Measurements from ENCODE around the gene OSGIN1.
"Not testable (repeated sequence)": the region's sequence is repeated elsewhere in the genome, so short reads cannot be mapped to it uniquely, and the experiment has no call there.

OSGIN1 gene

DNA sequence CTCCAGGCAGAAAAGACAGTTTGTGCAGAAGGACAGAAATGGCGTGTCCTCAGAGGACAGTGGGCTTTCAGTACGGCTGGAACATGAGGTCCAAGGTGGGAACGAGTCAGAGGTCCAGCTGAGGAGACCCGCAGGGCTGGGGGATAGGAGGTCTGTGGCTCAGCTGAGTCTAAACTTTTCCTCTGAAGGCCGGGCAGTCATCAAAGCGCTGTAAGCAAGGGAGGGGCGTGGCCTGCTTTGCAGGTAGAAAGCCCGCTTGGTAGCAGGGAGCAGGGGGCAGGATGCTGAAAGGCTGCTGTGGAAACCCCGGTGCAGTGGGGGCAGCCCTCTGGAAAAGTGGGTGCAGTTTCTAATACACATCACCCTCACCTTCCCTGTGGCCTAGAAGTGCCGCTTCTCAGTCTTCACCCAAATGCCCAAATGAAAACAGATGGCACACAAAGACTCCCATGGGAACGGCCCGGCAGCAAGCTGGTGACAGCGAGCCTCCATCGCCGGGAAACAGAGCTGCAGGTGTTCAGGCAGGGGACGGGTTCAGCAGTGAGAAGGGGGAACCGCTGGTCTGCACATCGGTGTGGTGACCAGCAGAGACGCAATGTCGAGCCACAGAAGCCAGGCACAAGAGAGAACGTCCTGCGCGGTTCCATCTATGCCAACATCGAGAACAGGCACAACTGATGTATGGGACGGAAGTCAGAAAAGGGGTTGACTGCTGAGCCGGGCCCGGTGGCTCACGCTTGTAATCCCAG lies 12.2 kb upstream of the OSGIN1 start:
- DNase-seq (ENCODE audit: low read depth) = no peak

DNA sequence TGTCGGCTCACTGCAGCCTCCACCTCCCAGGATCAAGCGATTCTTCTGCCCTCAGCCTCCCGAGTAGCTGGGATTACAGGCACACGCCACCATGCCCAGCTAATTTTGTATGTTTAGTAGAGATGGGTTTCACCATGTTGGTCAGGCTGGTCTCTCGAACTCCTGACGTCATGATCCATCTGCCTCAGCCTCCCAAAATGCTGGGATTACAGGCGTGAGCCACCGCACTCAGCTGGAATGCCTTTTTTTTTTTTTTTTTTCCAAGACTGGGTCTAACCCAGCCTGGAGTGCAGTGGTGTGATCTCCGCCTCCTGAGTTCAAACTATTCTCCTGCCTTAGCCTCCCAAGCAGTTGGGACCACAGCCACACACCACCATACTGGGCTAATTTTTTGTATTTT lies 11.5 kb upstream of the OSGIN1 start:
- not testable (repeated sequence) for DNase-seq (ENCODE audit: low read depth)

DNA sequence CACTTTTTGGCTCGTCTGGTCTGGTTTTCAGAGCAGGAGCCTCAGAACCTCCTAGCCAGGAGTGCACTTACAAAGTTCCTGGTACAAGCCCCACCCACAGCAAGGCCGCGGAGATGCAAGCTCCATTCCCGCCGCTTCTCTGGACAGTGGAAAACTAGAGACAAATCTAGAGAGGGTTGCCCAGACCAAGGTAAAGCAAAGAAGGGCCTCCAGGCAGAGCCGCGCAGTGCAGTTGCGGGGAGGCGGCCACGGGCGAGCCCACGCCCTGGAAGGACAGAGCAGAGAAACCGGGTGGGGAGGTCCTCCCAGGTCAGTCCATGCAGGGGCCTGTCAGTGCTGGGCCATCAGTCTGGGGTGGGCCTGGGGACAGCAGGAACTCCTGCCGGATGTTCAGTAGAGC lies 11.0 kb upstream of the OSGIN1 start:
- no peak for DNase-seq (ENCODE audit: low read depth)

DNA sequence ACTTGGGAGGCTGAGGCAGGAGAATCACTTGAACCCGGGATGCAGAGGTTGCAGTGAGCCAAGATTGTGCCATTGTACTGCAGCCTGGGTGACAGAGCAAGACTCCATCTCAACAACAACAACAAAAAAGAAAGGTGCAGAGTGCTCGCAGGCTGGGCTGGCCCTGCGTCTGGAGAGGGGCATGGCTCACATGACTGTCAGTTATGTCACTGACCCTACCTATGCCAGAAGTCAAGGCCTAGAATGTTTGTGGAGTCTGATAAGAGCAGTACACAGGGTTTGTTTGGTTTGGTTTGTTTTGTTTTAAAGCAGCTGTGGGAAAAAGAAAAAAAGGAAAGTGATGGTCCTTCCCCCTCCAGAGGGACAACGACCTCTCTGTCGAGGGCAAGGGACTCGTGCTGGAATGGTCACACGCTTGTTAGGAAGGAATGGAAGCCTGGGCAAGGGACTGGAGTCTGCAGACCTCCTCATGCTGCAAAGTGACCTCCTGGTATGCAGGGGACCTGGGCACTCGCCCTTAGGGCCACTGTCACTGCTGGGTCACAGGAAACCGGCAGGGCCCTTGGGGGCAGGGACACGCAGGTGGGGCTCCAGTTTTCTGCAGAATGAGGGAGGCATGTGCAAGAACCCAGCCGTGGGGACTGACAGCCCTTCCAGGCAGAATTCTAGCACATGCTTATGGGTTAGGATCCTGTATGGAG lies 10.1 kb upstream of the OSGIN1 start:
- DNase-seq (ENCODE audit: low read depth) = no peak

DNA sequence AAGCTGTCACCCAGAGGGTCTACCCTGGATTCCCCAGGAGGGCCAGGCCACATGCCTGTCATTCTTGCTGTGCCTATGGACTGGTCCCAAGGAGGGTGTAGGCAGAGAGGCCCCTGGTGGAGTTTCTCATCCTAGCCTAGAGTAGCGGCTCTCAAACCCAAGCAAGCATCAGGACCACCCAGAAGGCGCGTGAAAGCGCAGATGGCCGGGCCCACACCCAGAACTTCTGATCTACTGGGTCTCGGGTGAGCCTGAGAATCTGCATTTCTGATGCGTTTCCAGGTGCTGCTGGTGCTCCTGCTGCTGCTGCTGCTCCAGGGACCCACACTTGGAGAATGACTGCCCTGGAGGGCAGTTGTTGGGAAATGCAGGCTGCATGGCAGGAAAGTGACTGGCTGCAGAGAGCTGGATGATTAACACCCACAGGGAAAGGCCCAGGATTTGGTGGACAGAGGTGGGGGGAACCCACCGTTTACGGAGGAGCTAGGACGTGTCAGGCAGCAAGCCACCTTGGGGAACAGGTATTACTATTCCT lies 9.5 kb upstream of the OSGIN1 start:
- DNase-seq (ENCODE audit: low read depth) = no peak

DNA sequence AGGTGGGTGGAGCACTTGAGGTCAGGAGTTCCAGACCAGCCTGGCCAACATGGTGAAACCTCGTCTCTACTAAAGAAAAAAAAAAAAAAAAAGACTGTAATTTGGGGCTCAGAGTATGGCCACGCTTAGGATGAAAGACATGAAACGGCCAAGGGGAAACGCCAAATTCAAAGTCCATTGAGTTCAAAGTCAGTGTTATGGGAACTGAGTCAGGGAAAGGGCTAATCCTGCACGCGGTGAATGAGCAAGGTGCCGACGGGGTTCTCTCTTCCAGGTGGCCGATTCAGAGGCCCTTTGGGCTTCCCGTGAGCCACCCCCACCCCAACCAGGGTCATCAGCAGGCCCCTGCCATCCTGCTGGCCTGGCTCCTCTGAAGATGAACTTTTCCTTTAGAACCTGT lies 7.5 kb upstream of the OSGIN1 start:
- no peak for DNase-seq (ENCODE audit: low read depth)

DNA sequence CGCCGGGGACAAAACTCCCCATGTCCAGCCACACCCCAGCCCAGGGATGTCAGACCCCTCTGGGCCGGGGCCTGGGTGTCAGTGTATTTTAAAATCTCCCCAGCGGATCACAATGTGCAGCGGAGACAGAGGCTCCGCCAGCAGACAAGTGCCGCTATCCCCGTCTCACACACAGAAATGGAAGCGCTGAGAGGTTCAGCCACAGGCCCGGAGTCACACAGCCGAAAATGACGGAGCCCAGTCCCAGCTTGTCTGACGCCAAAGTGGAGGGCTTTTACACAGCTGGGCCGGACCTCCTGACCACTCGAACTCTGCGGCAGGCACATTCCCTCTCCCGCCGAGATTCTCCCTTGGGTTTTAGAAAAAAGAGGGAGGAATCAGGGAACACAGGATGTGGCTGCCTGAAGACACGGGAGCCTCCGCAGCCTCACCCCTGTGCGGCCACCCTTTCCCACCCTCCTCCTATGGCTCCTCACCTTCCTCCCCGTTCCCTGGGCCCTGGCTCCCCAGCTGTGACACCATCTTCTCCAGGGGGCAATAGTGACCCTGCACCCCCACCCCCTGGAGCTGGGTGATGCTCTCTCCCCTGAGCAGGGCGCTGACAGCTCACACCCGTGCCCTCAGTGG lies 6.8 kb upstream of the OSGIN1 start:
- DNase-seq (ENCODE audit: low read depth) = no peak

DNA sequence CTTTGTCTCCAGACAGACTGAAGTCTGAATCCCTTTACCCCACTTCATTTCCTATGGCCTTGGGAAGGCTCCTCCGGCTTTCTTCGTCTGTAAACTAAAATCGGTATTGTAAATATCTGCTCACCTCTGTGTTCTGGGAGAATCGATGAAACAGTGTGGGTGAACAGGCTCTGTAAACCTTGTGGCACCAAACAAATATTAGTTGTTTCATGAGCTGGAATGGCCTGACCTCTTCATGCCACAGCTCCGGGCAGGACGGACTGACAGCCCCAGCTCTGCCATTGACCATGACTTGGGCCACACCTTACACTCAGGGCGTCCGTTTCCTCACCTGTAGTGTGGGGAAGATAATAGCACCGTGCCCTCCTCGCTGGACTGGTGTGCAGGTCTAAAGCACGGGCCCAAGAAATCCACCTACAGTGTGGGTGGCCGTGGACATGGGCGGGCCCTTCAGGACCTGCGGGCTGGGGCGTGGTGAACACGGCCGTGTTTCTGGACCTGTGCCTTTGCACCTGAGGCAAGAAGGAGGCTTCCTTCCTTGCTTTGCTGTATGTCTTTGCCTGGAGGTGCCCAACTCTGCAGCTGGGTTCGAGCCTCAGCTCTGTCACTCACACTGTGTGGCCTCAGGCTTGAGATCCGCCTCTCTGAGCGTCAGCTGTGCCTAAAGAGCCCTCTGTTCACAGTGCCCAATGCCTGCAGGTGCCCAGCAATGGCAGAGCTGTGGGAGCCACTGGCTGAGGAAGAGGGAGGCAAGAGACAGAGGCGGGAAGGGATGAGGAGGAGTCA lies 6.1 kb upstream of the OSGIN1 start:
- DNase-seq (ENCODE audit: low read depth) = no peak

DNA sequence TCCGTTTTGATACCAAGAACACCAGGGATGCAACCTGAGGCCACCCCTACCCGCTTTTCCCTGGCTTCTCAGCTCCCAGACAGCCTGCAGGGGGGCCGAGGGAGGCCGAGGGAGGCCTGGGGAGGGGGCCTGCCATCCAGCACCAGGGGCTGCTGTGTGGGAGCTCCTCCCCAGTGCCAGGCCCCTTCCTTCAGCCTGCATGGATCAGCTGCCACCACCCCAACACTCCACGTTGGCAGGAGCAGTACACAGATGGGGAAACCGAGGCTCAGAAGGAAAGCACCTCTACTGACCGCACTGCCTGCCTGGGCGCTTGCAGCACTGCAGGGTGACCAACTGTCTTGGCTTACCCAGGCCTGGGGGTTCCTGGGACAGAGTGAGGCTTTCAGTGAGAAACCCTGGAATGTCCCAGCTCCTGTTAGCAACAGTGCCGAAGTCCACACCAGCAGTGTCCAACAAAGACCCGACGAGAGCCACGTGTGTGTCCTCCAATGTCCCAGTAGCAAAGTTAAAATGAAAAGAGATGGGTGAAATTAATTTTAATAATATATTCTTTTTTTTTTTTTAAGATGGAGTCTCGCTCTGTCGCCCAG lies 5.3 kb upstream of the OSGIN1 start:
- no peak for DNase-seq (ENCODE audit: low read depth)

DNA sequence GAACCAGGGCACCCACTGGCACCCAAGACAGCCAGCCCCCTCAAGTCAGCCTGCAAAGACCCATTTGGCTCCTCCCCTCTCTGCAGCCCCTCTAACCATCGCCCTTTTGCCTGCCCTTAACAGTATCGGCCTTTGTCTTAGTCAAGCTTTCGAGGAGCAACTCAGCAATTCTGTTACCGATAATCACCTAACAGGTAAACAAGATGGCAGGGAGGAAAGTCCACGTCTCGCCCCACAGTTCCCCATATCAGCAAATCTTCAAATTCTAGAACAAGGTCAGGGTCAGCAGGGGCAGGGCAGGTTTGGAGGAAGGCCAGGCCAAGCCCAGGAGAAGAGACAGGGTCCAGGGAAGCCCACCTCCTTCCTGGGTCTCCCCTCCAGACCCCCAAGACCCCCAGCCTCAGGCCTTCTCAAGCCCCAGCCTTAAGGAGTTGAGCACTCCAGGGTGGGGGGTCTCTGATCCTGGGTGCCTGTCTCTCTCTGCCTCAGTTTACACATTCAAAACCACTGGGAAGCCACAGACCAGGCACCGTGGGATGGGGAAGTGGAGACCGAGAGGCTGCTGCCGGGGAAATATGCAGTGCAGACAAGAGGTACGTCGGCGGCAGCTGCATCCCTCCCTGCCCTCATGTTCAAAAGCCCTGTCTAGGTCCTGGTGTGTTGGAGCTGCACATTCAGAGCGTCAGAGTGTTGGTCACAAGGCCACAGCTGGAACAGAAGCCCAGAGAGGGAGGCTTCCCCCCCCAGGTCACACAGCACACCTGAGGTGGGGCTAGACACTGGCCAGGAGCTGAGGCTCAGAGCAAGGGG lies 3.9 kb upstream of the OSGIN1 start:
- DNase-seq (ENCODE audit: low read depth) = no peak

DNA sequence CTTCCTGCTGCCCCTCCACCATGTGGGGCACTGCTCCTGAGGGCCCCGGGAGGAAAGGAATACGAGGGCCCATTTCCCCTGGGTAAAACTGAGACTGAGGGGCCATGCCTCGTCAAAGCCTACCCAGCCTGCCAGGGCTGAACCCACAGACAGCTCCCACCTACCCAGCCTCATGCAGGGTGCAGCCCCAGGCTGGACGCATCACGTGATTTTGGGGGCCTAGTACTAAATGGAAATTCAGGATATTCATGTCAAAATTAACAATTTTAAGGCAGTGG lies 3.4 kb upstream of the OSGIN1 start:
- DNase-seq (ENCODE audit: low read depth) = no peak

DNA sequence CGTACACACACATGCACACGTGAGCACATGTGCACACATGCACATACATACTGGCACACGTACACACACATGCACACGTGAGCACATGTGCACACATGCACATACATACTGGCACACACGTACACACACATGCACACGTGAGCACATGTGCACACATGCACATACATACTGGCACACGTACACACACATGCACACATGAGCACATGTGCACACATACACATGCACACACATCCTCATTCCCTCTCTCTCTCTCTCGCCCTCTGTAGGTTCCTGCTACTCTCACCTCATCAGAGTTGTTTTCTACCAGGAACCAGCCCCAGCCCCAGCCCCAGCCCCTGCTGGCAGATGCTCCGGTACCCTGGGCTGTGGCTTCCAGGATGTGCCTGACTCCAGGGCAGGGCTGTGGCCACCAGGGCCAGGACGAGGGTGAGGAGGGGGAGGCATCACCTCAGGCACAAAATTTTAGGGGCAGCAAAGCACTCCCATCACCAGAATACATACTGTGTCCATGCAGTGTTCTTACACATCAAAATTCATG lies 2.1 kb upstream of the OSGIN1 start:
- not testable (repeated sequence) for DNase-seq (ENCODE audit: low read depth)

DNA sequence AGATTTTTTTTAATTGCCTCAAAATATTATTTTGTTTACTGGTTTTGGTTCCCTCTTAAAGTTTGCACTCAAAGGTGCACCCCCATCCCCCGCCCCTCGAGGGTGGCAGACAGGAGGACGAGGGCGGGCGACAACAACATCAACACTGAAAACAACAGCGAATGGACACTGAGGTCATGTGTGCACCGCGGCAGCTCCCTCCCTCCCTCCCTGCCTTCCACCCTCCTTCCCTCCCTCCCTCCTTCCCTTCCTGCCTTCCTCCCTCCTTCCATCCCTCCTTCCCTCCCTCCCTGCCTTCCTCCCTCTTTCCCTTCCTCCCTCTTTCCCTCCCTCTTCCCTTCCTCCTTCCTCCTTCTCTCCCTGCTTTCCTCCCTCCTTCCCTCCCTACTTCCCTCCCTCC lies 1.5 kb upstream of the OSGIN1 start:
- no peak for DNase-seq (ENCODE audit: low read depth)

DNA sequence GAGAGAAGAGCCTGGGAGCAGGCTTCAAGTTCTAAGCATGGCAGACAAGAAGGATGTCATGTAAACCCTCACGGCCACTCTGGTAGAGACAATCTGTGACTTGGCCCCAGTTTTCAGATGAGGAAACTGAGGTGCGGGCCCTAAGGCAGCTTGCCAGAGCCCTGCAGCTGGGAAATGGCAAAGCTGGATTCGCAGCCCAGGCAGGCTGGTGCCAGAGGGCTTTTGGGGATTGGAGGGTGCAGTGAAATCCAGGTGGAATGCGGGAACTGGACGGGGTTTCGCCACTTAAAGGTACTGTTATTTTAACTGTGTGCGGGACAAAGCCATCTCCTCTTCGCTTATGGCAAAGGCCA lies 477 bp upstream of the OSGIN1 start:
- DNase-seq (ENCODE audit: low read depth) = no peak

DNA sequence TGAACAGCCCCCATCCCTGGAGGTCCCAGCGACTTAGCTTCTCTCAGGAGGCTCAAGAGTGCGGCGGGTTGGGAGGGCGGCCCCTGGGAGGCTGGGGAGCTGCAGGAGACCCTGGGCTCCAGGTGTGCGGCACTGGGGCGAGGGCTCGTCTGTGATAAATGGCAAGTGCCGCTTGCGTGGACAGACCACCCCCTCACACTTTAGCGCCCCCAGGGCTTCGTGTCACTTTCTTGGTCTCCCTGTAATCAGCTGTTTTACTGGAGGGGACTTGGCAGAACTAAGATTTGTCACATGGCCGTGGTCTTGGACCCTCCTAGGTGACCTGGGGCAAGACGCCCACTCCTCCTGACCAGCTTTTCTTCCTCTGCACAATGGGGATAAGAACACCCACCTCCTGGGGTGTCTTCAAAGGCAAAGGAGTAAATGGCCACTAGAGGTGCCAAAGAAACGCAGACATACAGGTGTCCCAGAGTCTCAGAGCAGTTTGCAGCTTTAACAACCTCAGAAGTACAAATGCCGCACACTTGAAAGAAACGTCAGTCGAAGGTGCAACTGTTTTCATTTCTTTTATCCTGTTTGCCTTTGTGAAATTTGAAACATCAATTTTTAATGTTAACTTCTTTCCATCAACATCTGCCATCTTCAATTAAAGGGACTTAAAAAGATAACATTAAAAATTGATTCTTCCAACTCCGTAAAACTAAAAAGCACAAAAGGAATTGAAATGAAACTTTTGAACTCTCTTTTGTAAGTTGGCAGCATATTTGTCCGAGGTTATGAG lies 946 bp downstream of the OSGIN1 start:
- DNase-seq (ENCODE audit: low read depth) = no peak

DNA sequence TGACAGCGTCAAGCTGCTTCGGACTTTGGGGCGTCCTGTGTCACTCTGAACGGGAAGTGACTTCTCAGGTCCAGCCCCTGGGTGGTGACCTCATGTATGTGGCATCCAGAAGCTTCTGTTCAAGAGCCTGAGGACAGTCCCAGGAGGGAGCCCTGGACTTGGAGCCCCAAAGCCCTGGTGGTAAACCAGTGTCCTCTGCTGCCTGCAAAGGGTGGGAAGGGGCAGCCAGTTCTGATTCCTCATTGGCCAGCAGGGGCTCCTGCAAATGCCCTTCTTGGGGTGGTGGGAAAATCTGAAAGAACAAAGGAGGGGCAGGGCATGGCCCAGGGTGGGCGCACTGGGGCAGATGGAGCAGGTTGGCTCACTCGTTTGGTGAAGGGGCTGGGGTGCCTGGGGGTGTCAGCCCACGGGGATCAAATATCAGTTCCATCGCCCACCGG lies 1.6 kb downstream of the OSGIN1 start:
- DNase-seq (ENCODE audit: low read depth) = no peak

DNA sequence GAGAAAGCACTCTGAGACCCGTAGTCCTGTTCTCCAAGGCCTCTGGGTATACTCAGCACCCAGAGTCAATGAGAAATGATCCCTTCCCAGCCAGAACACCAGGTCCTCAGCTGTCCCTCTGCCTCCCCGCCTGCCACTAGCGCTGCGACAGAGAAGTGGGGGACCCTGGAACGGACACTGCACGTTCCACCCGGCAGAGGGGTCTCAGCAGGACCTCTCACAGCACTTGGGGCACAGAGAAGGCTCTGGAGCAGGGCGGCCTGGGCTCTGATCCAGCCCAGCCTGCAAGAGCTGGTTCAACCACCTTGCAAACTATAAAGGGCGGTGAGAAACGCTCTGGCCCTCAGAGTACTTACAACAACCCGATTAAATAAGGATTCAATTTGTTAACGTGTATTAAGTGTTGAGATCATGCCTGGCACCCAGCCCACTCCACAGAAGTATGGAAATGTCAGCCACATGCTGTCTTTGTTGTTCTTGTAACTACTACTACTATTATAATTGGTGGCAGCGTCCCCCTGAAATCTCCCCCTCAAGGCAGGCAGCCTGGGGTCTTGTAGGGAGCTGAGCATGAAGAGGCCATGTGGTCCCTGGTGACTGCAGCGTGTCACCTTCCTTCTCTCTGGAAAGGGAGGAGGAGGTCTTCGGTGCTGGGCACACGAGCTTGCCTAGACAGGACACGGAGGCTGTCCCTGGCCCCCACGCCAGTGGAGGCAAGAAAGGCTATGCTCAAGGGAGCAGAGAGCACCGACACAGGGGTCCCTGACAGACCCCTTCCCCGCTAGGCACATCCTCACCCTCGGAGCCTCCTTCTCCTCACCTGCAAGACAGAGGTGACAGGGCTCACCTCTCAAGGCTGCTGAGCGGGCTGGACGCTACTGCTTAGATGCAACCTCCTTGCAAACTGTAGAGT lies 2.4 kb downstream of the OSGIN1 start:
- DNase-seq (ENCODE audit: low read depth) = no peak

DNA sequence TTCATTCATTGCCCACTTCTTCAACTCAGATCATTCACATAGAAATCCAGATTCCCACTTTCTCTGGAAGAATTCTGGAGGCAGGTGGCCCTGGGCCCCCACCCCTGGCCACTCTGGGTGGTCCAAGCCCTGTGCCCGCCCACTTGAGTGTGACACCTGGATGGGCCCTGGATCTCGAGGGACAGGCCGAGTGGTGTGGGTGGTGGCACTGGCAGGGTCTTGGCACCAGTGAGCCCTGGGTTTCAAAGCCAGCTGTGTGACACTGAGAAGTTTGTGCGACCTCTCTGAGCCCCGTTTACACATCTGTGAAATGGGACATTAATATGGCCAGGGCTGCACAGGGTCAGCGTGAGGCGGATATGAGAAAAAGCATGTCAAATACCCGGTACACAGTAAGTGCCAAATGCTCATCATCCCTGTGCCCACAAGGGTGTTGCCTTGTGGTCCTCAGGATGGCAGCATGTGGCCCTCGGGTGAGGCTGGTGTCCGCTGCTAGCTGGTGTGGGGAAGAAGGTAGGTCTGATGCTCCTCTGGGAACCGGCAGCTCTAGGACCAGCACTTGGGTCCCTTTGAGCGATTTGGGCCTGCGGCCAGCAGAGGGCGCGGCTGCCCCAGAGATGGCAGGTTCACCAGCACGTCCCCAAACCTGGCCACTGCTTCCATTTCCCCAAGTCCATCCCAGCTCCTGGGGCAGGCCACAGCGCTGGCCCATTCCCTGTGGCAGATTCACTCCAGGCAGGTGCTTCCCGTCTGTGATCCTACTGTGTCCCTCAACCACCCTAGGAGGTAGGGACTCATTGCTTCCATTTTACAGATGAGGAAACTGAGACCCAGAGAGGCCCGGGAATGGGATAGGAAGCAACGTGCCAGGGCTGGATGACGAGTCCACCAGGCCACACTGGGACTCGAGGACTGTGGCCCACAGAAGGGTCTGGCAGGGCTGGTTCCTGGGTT lies 3.6 kb downstream of the OSGIN1 start:
- DNase-seq (ENCODE audit: low read depth) = peak; percentile 36

Measured in stimulated activated CD8-positive, alpha-beta memory T cell treated with anti-CD3 and anti-CD28 coated beads, Interleukin-12 subunit alpha, Interleukin-12 subunit beta, amount 100 ng/mL, for 1 hour (primary cell).